Activated naive CD4-positive, alpha-beta T cell treated with anti-CD3 and anti-CD28 coated beads, Interleukin-2, amount 10 ng/mL, durations not matched to agents 7 days and 5 days (primary cell): ENCODE measurements around the gene KMT2E.
A peak's percentile ranks its signal among the peaks of the same experiment; 100 is the strongest.
"Not testable (repeated sequence)": the region's sequence is repeated elsewhere in the genome, so short reads cannot be mapped to it uniquely, and the experiment has no call there.

Experiments
- CTCF ChIA-PET: fragments of 350-600 bp; sonication (Branson Sonifier 250); formaldehyde crosslinking; loops from one replicate; lab custom pipeline; 2021; ENCODE audit warnings: antibody characterized with exemption; lab: Charles Lee
- DNase-seq: peaks from one replicate; pipeline ENCODE4 v3.0.0-alpha.2; 2020
- H3K27ac Mint-ChIP-seq: one replicate; pipeline ENCODE4 v1.8.0; 2021; ENCODE audit warnings: mild to moderate bottlenecking, moderate library complexity, mixed read lengths
- H3K27me3 Mint-ChIP-seq: one replicate; pipeline ENCODE4 v1.8.0; 2021; ENCODE audit warnings: mild to moderate bottlenecking, mixed read lengths
- H3K36me3 Mint-ChIP-seq: one replicate; pipeline ENCODE4 v1.8.0; 2021; ENCODE audit warnings: mixed read lengths
- H3K4me1 Mint-ChIP-seq: one replicate; pipeline ENCODE4 v1.8.0; 2021; ENCODE audit warnings: mixed read lengths
- H3K4me3 Mint-ChIP-seq: one replicate; pipeline ENCODE4 v1.8.0; 2021; ENCODE audit warnings: mild to moderate bottlenecking, moderate library complexity, mixed read lengths
- H3K9me3 Mint-ChIP-seq: one replicate; pipeline ENCODE4 v1.8.0; 2021; ENCODE audit warnings: mixed read lengths

Gene KMT2E

DNA sequence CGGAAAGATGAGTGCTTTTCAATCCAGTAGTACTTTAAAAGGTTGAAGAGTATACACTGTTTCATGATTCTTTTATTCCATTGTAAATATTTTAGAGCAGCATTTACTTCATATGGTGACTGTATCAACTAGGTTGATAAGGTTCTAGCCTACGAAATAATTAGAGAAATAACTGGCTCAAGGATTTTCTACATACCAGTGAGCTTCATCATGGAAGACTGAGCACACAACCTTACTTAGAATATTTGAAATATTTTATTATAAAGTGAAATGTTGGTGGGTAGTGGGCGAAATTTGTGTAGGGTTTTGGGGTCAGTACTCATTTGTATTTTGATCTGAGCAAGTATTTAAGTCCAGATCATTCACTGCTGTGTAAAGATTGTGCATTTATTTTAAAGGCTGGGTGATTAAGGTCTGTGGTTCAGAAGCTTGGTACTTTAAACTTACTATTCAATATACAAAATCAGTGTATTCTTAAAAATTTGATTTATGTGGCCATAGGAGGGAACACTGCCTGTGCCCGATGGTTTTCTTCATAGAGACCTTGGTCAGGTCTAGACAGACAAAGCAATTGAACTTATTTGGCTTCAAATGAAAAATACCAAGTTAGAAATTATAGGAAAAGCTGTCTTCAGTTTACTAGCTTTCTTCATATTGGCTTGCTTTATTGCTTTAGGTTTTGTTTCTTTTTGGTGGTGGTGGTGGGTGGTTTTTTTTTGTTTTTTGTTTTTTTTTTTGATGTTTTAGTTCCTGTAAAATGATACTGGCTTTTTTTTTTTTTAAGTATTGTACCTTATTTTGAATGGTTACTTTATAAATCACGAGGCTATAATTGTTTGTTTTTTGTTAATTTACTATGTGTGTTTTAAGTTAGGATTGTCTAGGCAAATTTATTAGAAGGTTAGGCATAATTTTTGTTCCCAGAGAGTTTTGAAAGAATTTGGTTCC, 3.0 kb downstream of the KMT2E start:
- peaks cover 58% of the 10 kb centered on the region for H3K36me3 Mint-ChIP-seq
- peak overlapping the region; percentile 100 for H3K27ac Mint-ChIP-seq
- H3K9me3 Mint-ChIP-seq = no peaks in the 10 kb centered on the region
- peak overlapping the region; percentile 99 for H3K4me3 Mint-ChIP-seq
- CTCF ChIA-PET = interaction anchor here (0.9 to 14.5 kb wide), 3 partner anchors 10 to 572 kb away, joined by 3 to 154 read pairs (median 4); no protein-coding TSS in a partner anchor
- peaks cover 18% of the 10 kb centered on the region for H3K27me3 Mint-ChIP-seq
- peaks cover 42% of the 10 kb centered on the region for H3K4me1 Mint-ChIP-seq
- DNase-seq = no peak

- peaks cover 11% of the 10 kb centered on the region for H3K27me3 Mint-ChIP-seq
- peak overlapping the region; percentile 99 for H3K4me3 Mint-ChIP-seq
- H3K4me1 Mint-ChIP-seq = peaks cover 50% of the 10 kb centered on the region
- no peaks in the 10 kb centered on the region for H3K9me3 Mint-ChIP-seq
- no peak for DNase-seq
- H3K36me3 Mint-ChIP-seq = peaks cover 58% of the 10 kb centered on the region
- peak overlapping the region; percentile 79 for H3K27ac Mint-ChIP-seq
- CTCF ChIA-PET = interaction anchor here (0.9 to 14.5 kb wide), 3 partner anchors 10 to 571 kb away, joined by 4 to 154 read pairs (median 4); no protein-coding TSS in a partner anchor
Measured at GRCh38 chr7:105017657-105018365, 3.8 kb downstream of the KMT2E start.

- Mint-ChIP-seq H3K4me3 (no peak overlapping the region), H3K27ac (no peak overlapping the region), H3K36me3 (peaks cover 51% of the 10 kb centered on the region), H3K9me3 (no peaks in the 10 kb centered on the region), H3K4me1 (peaks cover 54% of the 10 kb centered on the region), H3K27me3 (no peaks in the 10 kb centered on the region)
- CTCF ChIA-PET = interaction anchor here (0.9 to 1.4 kb wide), 2 partner anchors 30 to 38 kb away, joined by 3 to 6 read pairs; no protein-coding TSS in a partner anchor
- DNase-seq = no peak
Measured at GRCh38 chr7:105019269-105019668, 5.3 kb downstream of the KMT2E start.

DNA sequence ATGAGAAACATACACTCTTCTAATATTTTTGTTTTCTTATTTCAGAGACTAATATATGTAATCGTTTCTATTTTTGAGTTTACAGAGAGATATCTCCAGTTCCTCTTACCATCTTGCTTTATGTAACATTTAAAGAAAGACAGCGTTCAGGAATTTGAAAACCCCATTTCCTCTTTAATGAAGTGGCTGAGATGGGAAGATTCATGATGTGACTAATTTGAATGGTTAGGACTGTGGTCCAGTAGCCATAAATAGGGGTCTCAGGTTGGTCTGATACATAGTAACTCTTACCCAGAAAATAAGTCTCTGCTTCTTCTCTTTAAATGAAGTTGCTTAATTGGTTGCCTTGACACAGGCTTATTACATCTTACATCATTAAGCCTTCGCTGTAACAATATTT, 6.9 kb downstream of the KMT2E start:
- Mint-ChIP-seq H3K27ac (no peak overlapping the region), H3K4me3 (no peak overlapping the region), H3K27me3 (no peaks in the 10 kb centered on the region), H3K4me1 (peaks cover 65% of the 10 kb centered on the region), H3K9me3 (no peaks in the 10 kb centered on the region), H3K36me3 (peaks cover 36% of the 10 kb centered on the region)
- DNase-seq = no peak
- CTCF ChIA-PET = interaction anchor here (1.5 kb wide), 1 partner anchor 11 kb away, joined by 3 read pairs; no protein-coding TSS in a partner anchor

DNA sequence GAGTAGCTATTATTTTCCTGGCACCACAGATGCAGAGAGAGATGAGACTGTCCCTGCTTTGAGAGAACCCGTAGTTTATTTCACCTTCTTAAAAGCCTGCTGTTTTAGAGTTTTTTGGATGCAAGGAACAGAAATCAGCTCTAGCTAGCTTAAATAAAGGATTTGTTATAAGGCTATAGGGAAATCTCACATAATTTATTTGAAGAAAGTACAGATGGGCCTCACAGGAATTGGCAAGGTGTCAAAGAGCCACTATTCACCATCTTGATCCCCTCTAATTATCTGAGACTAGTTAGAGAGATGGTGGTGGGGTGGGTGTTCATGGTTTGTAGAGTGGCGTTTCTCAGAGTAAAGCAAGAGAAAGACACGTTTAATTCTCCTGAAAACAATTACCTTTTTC, 7.3 kb downstream of the KMT2E start:
- no peak for DNase-seq
- CTCF ChIA-PET = interaction anchor here (1.5 kb wide), 1 partner anchor 11 kb away, joined by 3 read pairs; no protein-coding TSS in a partner anchor
- H3K4me3 Mint-ChIP-seq = no peak overlapping the region

DNA sequence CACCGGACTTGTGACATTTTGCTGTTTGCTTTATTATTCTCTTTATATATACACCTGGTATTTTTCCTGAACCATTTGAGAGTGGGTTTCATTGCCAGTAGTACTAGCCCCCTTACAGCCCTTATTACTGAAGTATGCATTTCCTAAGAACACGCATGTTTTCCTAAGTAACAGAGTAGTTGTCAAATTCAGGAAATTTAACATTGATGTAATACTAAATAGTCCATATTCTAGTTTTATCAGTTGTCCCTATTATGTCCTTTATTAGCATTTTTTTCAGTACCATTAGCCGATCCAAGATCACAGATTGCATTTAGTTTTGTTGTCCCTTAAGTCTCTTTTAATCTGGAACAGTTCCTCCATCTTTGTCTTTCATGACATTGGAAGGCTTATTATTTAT, 8.0 kb downstream of the KMT2E start:
- Mint-ChIP-seq H3K27ac (no peak overlapping the region), H3K36me3 (peaks cover 29% of the 10 kb centered on the region)
- CTCF ChIA-PET = no interaction called here

More for the DNA sequence above, 7.3 kb downstream of the KMT2E start:
- no peak overlapping the region for H3K27ac Mint-ChIP-seq
- H3K4me1 Mint-ChIP-seq = peaks cover 67% of the 10 kb centered on the region
- no peaks in the 10 kb centered on the region for H3K9me3 Mint-ChIP-seq
- H3K27me3 Mint-ChIP-seq = no peaks in the 10 kb centered on the region
- peaks cover 32% of the 10 kb centered on the region for H3K36me3 Mint-ChIP-seq

DNA sequence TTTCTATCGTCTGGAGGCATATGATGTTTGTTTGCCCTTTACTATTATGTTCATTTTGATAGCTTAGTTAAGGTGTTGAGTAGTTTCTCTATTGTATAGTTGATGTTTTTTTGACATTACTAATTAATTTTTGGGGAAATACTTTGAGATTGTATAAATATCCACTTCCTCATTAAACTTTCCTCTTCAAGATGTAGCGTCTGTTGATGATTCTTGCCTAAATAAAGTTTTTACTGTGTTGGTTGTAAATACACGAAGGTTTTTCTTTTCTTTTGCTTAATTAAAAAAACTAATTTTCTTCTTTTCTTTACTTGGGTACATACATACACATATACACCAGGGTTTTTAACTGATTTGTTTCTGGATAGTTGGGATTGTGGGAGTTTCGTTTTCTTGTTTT, 8.5 kb downstream of the KMT2E start:
- Mint-ChIP-seq H3K27me3 (no peaks in the 10 kb centered on the region), H3K4me1 (peaks cover 65% of the 10 kb centered on the region), H3K36me3 (peaks cover 24% of the 10 kb centered on the region), H3K4me3 (no peak overlapping the region), H3K9me3 (no peaks in the 10 kb centered on the region), H3K27ac (no peak overlapping the region)
- DNase-seq = no peak
- CTCF ChIA-PET = no interaction called here

More for the DNA sequence above, 8.0 kb downstream of the KMT2E start:
- Mint-ChIP-seq H3K4me3 (no peak overlapping the region), H3K4me1 (peaks cover 66% of the 10 kb centered on the region), H3K27me3 (no peaks in the 10 kb centered on the region), H3K9me3 (no peaks in the 10 kb centered on the region)
- DNase-seq = no peak

DNA sequence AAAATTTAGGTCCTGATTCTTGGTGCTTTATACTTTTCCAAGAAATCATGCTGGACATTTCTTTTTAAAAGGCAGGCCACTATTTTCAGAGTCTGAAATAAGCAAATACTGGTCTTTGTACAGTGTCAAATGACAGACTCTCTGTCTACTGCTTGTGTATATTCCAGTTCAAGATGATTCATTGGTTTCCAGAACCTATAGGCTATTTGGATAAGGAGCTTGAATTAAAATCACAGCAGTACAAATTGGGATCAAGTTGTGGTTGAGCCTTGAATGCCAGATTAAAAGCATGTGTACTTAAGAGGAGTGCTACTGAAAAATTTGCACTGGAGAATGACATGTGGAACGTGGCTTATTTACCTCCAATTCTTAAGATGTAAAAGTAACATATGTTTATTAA, 10.7 kb downstream of the KMT2E start:
- Mint-ChIP-seq H3K9me3 (no peaks in the 10 kb centered on the region), H3K27me3 (no peaks in the 10 kb centered on the region), H3K36me3 (peaks cover 28% of the 10 kb centered on the region), H3K4me1 (peaks cover 61% of the 10 kb centered on the region), H3K4me3 (no peak overlapping the region), H3K27ac (no peak overlapping the region)
- CTCF ChIA-PET = interaction anchor here (1.2 kb wide), 2 partner anchors 41 to 43 kb away, joined by 3 to 5 read pairs; no protein-coding TSS in a partner anchor
- no peak for DNase-seq

DNA sequence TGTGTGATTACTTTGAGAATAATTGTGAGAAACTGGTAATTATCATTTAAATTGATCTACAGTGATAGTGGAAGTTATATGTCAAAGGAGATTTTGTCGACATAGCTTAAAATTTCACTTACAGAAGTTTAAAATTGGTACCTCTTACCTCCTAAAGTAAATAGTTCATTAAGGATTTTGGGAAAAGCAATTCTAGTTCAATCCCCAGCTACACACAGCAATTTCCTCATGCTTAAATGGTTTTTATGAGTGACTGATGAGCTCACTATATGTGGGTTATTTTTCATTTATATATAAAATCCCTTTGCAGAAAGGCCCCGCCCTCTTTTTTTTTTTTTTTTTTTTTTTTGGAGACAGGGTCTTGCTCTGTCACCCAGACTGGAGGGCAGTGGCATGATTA, 12.7 kb downstream of the KMT2E start:
- H3K27ac Mint-ChIP-seq = no peak overlapping the region
- no peak overlapping the region for H3K4me3 Mint-ChIP-seq
- H3K36me3 Mint-ChIP-seq = peaks cover 21% of the 10 kb centered on the region
- CTCF ChIA-PET = interaction anchor here (0.7 to 1.4 kb wide), 3 partner anchors 10 to 25 kb away, joined by 3 to 6 read pairs (median 3); no protein-coding TSS in a partner anchor
- H3K9me3 Mint-ChIP-seq = no peaks in the 10 kb centered on the region
- DNase-seq = no peak
- no peaks in the 10 kb centered on the region for H3K27me3 Mint-ChIP-seq
- H3K4me1 Mint-ChIP-seq = peaks cover 57% of the 10 kb centered on the region

DNA sequence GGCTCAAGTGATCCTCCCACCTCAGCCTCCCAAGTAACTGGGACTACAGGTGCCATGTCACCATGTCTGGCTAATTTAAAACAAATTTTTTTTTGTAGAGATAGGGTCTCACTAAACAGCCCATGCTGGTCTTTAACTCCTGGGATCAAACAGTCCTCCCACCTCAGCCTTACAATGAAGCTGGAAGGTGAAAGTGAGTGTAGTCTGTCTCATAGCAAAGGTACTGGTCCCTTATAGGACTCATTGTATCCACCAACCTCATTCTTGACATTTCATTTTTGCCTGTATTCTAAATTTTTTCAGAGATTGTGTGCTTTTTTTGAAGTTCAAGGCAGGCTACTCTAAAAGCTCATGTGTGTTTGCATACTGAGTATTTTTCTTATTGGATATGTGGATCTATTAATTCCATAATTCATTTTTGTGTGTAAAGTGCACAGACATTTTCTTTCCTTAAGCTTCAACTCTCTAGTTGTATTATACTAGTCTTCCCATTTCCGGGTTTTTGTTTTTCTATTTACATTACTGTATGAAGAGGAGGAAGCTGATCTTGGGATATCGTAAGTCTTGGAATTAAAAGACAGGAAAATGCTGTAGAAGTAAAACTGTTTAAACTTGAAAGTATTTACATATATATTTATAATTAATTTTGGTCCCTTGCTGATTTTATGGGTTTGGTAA, 13.3 kb downstream of the KMT2E start:
- Mint-ChIP-seq H3K27ac (no peak overlapping the region), H3K27me3 (no peaks in the 10 kb centered on the region), H3K36me3 (peaks cover 15% of the 10 kb centered on the region), H3K9me3 (no peaks in the 10 kb centered on the region), H3K4me1 (peaks cover 51% of the 10 kb centered on the region), H3K4me3 (no peak overlapping the region)
- CTCF ChIA-PET = interaction anchor here (1.4 kb wide), 1 partner anchor 10 kb away, joined by 6 read pairs; no protein-coding TSS in a partner anchor
- no peak for DNase-seq

- Mint-ChIP-seq H3K4me1 (peaks cover 48% of the 10 kb centered on the region), H3K27ac (no peak overlapping the region)
Measured at GRCh38 chr7:105028004-105028403, 14.0 kb downstream of the KMT2E start.

DNA sequence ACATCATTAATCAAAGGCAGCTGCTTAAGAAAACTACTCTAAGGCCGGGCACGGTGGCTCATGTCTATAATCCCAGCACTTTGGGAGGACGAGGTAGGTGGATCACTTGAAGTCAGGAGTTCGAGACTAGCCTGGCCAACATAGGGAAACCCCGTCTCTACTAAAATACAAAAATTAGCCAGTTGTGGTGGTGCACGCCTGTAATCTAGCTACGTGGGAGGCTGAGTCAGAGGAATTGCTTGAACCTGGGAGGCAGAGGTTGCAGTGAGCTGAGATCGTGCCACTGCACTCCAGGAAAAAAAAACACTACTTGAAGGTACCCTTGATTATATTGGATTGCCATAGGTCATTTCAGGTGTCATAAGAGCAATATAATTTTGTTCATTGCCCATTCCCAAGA, 14.9 kb downstream of the KMT2E start:
- Mint-ChIP-seq H3K36me3 (peaks cover 13% of the 10 kb centered on the region), H3K4me1 (peaks cover 51% of the 10 kb centered on the region)
- not testable (repeated sequence) for DNase-seq, H3K4me3 Mint-ChIP-seq, H3K9me3 Mint-ChIP-seq, H3K27ac Mint-ChIP-seq, H3K27me3 Mint-ChIP-seq
- CTCF ChIA-PET = interaction anchor here (1.1 kb wide), 1 partner anchor 12 kb away, joined by 4 read pairs; no protein-coding TSS in a partner anchor

More at GRCh38 chr7:105028004-105028403, 14.0 kb downstream of the KMT2E start:
- H3K27me3 Mint-ChIP-seq = no peaks in the 10 kb centered on the region
- H3K4me3 Mint-ChIP-seq = no peak overlapping the region
- no peaks in the 10 kb centered on the region for H3K9me3 Mint-ChIP-seq
- peaks cover 13% of the 10 kb centered on the region for H3K36me3 Mint-ChIP-seq
- DNase-seq = no peak
- CTCF ChIA-PET = interaction anchor here (1.1 kb wide), 1 partner anchor 13 kb away, joined by 4 read pairs; no protein-coding TSS in a partner anchor

GRCh38 chr7:105030447-105030846, 16.4 kb downstream of the KMT2E start:
- H3K9me3 Mint-ChIP-seq = no peaks in the 10 kb centered on the region
- H3K27ac Mint-ChIP-seq = no peak overlapping the region
- CTCF ChIA-PET = no interaction called here
- H3K4me3 Mint-ChIP-seq = no peak overlapping the region
- no peak for DNase-seq
- peaks cover 45% of the 10 kb centered on the region for H3K4me1 Mint-ChIP-seq
- peaks cover 14% of the 10 kb centered on the region for H3K36me3 Mint-ChIP-seq
- H3K27me3 Mint-ChIP-seq = no peaks in the 10 kb centered on the region
